ENCODE data around the gene TTC12.

- TF ChIP-seq, protein P1, sequence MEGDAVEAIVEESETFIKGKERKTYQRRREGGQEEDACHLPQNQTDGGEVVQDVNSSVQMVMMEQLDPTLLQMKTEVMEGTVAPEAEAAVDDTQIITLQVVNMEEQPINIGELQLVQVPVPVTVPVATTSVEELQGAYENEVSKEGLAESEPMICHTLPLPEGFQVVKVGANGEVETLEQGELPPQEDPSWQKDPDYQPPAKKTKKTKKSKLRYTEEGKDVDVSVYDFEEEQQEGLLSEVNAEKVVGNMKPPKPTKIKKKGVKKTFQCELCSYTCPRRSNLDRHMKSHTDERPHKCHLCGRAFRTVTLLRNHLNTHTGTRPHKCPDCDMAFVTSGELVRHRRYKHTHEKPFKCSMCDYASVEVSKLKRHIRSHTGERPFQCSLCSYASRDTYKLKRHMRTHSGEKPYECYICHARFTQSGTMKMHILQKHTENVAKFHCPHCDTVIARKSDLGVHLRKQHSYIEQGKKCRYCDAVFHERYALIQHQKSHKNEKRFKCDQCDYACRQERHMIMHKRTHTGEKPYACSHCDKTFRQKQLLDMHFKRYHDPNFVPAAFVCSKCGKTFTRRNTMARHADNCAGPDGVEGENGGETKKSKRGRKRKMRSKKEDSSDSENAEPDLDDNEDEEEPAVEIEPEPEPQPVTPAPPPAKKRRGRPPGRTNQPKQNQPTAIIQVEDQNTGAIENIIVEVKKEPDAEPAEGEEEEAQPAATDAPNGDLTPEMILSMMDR (IDR thresholded peaks at IDR 0.05): no peak
- TF ChIP-seq POLR2A (IDR thresholded peaks at IDR 0.05) (no peak), POLR2AphosphoS5 (IDR thresholded peaks at IDR 0.05) (no peak)
Measured at GRCh38 chr11:113332023-113332422, 17.6 kb downstream of the TTC12 start.
